HFF-Myc (cell line): ENCODE measurements around the gene POLR3C.

Experiments used
- DNase-seq: peaks from one replicate; pipeline ENCODE4 v3.0.0-alpha.2; 2011; ENCODE audit warnings: low read depth; ENCODE audit errors: extremely low read depth
- H3K4me3 ChIP-seq: replicated peaks from 2 replicates; pipeline ENCODE4 v1.5.1; 2011; ENCODE audit warnings: low read depth, mild to moderate bottlenecking, control low read depth, low read length
- TF ChIP-seq, protein P1 (sequence below): IDR thresholded peaks from 2 replicates; pipeline ENCODE4 v1.5.1; 2012; ENCODE audit warnings: mild to moderate bottlenecking, low read depth, low read length, control low read depth; ENCODE audit errors: missing control alignments

POLR3C gene

DNA sequence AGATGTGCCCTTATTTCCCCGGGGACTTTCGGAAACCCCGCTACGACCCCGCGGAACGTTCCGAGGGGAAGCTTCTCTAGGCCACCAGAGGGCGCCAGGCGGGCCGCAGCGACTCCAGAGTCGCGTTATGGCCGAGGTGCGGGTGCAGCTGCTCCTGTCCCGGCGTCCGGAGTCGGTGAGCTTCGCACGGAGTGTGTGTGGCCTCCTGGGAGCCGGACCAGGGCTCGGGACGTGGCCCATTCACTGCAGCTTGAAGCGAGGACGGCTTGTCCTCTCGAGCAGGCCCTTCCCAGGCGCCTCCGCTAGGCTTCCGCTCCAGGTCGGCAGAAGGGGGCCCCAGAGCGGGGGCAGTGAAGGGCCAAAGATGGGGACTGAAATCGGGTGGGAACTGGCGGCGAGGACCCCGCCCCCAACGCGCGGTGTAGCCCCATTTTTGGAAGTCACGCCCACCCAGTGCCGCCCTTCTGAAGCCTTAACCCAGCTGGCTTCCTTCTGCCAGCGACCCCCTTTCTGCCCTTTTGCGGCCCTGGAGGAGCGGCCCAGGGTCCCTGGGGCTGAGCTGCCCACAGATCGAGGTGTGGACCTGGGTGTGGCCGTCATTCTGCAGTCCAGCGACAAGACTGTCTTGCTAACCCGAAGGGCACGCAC, 21.6 kb downstream of the POLR3C start, which contains the start of gene NUDT17:
NUDT17 (plus strand) TSS at position 117 of the 648 bp plus-strand sequence; CDS start at position 128, 11 bp downstream.
- peak within 1 kb of the TSS; percentile 46 for H3K4me3 ChIP-seq
- TF ChIP-seq, protein P1, sequence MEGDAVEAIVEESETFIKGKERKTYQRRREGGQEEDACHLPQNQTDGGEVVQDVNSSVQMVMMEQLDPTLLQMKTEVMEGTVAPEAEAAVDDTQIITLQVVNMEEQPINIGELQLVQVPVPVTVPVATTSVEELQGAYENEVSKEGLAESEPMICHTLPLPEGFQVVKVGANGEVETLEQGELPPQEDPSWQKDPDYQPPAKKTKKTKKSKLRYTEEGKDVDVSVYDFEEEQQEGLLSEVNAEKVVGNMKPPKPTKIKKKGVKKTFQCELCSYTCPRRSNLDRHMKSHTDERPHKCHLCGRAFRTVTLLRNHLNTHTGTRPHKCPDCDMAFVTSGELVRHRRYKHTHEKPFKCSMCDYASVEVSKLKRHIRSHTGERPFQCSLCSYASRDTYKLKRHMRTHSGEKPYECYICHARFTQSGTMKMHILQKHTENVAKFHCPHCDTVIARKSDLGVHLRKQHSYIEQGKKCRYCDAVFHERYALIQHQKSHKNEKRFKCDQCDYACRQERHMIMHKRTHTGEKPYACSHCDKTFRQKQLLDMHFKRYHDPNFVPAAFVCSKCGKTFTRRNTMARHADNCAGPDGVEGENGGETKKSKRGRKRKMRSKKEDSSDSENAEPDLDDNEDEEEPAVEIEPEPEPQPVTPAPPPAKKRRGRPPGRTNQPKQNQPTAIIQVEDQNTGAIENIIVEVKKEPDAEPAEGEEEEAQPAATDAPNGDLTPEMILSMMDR = peak; percentile 99
- peak; percentile 32 for DNase-seq

DNA sequence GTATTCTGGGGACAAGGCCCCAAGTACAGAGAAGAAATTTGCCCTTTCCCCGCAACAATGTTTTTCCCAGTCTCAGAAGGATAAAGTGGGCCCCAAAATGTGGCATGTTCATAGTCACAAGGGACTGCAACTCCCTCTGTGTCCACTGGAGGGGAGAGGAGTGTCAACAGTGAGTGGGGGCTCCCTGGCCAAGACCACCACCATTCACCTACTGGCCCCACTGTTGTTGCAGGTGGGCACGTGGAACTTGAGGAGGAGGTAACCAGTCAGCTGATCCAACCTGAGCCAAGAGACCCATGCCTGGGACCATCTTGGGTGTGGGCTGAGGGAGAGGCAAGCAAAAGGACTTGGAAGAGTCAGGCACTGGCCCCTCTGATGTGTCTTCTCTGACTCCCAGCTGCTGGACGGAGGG, 22.2 kb downstream of the POLR3C start:
- no peak for DNase-seq
- TF ChIP-seq, protein P1 = peak; percentile 63

DNA sequence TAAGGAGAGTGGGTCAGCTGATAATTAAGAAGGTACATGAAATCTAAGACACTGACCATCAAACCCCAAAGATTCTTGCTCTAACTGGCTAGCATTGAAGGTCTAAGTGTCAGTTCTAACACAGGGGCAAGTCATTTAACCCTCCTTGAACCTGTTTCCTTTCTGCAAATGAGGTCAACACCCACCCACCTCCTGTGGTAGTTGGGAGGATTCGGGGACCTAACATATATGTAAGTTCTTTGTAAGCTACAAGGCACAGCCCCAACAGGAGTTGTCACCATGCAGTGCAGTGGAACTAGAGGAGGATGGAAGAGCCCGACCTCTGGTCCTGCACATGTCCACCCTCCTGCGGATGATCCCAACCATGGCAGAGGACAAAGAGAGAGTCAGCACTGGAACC, 23.8 kb downstream of the POLR3C start:
- no peak for DNase-seq
- TF ChIP-seq, protein P1 = no peak
- no peak overlapping the region for H3K4me3 ChIP-seq

More for the DNA sequence above, 22.2 kb downstream of the POLR3C start:
- peak overlapping the region; percentile 46 for H3K4me3 ChIP-seq

DNA sequence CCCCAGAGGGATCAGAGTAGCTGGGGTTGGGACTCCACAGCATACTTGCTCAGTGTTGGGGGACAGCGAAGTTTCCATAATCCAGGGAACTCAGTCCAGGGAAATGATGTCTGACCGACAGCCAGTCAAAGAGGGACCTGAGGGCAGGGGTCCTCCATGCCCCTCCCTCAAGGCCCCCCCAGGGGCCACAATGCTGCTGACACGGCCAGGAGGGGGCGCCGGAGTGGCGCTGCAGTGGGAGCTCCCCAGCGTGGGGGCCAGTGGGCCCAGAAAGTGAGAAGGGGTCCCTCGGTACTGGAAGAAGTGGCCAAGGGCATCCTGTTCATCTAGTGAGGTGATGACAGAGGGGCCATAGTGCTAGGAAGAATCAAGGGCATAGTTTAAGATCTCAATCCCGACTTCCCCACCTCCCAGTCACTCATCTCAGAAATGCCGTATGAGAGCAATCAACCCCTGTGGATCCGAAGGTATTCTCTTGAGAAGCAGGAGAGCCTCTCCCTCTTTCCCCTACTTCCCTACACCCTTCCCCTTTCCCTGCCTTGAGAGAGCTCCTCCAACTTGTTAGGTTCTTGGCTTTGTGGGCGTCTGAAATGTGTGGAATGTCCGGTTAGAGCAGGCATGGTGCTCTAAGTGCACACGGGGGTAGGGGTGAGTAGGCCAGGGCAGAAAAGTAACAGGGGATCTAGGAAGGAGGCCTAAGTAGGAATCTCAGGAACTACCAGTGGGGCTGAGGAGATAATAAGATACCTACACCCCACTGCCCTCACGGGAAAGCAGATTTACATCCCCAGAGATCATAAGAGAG, 25.6 kb downstream of the POLR3C start:
- TF ChIP-seq, protein P1 = peak; percentile 51
- no peak for DNase-seq
- no peak overlapping the region for H3K4me3 ChIP-seq

DNA sequence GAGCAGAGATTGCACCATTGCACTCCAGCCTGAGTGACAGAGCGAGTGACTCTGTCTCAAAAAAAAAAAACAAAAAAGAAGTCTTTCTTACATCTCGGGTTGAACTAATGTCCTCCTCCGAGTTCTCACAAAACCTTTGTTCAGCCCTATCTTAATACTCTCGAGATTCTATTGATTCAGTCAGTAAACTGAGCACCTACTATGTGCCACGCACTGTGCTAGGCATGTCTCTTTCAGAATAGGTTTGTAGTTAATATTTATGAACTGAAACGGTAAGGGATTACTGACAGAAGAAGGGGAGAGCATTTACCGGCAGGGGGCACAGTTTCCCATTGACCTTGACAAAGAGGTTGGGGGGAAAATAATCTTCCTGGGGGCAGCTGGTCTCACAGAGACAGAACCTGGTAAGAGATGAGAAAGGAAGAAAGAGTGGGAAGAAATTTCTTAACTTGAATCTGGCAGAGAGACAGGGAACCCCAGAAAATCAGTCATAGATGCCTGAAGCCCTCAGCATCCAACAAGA, 31.5 kb downstream of the POLR3C start:
- DNase-seq = no peak
- TF ChIP-seq, protein P1 = peak; percentile 29
- H3K4me3 ChIP-seq = no peak overlapping the region

DNA sequence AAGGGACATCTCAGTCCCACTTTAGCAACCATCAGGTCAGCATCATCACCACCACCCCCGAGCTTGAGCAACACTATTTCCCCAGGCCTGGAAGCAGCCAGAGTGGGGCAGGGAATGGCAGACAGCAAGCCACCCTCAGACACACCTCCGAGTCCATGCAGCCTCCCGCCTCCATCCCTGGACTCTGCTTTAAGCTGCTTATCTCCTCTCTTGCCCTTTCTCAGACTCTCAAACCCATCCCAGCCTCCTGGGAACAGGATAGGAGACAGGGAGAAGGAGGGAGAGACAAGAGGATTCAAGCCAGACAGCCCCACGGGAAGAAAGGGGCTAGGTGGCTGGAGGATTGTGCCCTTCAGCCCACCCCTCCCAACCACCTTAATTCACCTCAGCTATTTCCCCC, 33.2 kb downstream of the POLR3C start:
- no peak for DNase-seq
- H3K4me3 ChIP-seq = no peak overlapping the region
- TF ChIP-seq, protein P1 = no peak
